SKM-1 treated with dmso at 0.1 percent for 144 hours (cell line): ENCODE data around the gene SLC38A9.
"Not testable (repeated sequence)": the region's sequence is repeated elsewhere in the genome, so short reads cannot be mapped to it uniquely, and the experiment has no call there.

Experiments used
- DNase-seq: peaks from one replicate; lab custom pipeline; 2025; ENCODE audit not compliant: unreplicated experiment; lab: John Stamatoyannopoulos, UW

The SLC38A9 gene

GRCh38 chr5:55712023-55712859, at the start of gene SLC38A9:
TSS of gene SLC38A9 (minus strand) at chr5:55712324. CDS start at chr5:55697958, 14,366 bp downstream.
- peak; percentile 96 for DNase-seq

GRCh38 chr5:55761721-55762120, 49.6 kb upstream of the SLC38A9 start:
- DNase-seq = not testable (repeated sequence)

DNA sequence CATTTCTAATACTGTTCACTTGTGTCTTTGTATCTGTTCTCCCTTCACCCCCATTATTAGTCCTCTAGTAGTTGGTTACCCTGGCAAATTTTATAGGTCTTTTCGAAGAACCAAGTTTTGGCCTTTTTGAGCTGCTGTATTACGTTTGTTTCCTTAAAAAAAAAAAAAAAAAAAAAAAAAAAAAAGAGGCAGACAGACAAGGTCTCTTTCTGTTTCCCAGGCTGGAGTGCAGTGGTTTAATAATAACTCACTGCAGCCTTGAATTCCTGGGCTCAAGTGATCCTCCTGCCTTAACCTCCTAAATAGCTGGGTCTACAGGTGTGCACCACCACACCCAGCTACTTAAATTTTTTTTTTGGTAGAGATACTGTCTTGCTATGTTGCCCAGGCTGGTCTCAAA, 46.6 kb upstream of the SLC38A9 start:
- DNase-seq = no peak

DNA sequence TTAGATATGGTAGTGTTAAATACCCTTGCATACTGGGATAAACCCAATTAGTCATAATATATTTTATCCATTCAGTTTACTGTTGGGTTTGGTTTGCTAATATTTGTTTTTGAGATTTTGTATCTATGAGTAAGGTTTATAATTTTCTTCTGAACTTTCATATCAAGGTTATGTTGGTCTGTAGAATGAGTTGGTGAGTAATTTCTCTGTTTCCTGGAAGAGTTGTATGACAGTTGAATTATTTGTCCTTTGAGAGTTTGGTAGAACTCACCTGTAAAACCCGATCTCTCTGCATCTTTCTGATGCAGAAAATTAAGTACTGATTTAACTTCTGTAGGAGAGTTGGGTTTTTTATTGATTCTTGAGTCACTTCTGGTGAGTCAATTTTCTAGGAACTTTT, 46.1 kb upstream of the SLC38A9 start:
- DNase-seq = no peak

- DNase-seq = no peak
Measured at GRCh38 chr5:55750499-55750898, 38.4 kb upstream of the SLC38A9 start.

DNA sequence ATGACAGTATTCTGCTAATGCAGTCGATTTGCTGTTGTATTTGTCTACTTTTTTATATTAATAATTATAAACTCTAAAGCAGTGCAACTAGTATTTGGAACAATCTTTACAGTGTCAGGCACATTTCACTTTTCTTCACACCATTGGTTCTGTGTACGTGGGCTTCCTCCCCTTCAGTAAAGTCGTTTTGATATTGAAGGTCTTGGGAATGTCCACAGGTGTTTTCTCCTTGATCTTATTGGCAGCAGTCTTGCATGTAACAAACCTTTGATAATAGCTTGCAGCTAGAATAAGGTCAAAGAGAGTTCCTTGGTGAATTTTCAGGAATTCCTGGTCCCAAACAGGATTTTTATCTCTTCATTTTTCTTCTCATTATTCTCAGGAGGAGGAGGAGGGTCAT, 37.9 kb upstream of the SLC38A9 start:
- no peak for DNase-seq

- no peak for DNase-seq
Measured at GRCh38 chr5:55749387-55749786, 37.3 kb upstream of the SLC38A9 start.

DNA sequence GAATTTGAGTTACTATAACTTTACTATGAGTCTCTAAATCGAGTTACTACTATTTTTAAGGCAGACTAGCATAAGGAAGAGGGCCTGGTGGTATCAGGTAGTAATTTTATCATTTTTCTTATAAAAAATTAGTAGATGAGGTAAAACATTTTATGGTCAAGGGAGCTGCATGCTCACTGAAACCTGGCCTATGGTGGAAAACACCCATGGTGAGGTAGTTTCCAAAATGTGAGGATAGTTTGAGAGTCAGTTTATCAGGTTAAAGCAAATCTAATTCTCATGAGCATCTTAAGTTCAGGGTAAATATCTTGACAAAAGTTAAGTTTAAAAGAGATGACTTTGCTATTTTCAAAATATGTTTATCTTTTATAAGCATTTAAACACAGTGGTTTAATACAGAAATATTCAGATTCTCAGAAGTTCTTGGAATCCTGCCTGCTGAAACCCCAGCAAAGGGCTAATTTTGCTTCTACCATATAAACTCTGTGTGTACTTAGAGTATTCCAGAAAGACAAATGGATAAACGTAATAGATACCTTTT, 35.7 kb upstream of the SLC38A9 start:
- no peak for DNase-seq

GRCh38 chr5:55742778-55743177, 30.7 kb upstream of the SLC38A9 start:
- DNase-seq = no peak

- DNase-seq = no peak
Measured at GRCh38 chr5:55737793-55738192, 25.7 kb upstream of the SLC38A9 start, which contains the start of gene DDX4. TSS of gene DDX4 (plus strand) at chr5:55738061. CDS start at chr5:55738964, 903 bp downstream.

- no peak for DNase-seq
Measured at GRCh38 chr5:55734658-55735057, 22.5 kb upstream of the SLC38A9 start.

DNA sequence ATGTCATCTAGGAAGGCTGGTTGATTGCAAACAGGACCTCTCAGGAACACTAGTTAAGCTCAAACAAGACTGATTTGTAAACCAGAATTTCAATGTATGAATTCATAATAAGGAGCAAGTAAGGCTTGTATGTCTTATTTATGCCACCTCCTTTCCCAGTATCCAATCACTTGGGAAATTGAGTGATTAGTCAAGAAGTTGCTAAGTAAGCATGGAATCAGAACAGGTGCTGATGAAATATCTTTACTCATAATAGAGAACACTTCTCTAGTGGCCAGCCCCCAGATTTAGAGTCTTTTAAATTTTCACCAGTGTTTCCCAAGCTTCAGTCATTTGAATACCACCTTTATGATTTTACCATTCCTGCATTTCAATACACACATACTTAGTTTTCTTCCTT, 20.5 kb upstream of the SLC38A9 start:
- DNase-seq = no peak

DNA sequence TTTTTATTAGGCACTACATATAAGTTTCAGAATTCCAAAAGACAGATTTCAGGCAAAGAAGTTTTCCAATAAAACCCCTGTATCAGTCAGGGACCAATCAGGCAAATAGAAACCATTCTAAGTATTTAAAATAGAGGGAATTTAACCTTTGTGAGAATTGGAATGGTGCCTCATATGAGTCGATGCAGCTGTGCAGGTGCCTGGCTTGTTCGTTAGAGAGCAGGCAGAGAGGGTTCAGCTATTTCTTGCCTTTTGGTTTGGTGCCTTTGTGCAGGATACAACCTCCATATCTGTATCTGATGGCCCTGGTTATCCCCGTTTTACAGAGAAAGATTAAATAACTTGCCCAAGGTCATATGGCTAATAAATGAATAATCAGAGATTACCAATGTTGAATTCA, 19.7 kb upstream of the SLC38A9 start:
- no peak for DNase-seq

- DNase-seq = no peak
Measured at GRCh38 chr5:55724281-55724680, 12.2 kb upstream of the SLC38A9 start.

GRCh38 chr5:55720188-55720703, 8.1 kb upstream of the SLC38A9 start:
- DNase-seq = no peak

DNA sequence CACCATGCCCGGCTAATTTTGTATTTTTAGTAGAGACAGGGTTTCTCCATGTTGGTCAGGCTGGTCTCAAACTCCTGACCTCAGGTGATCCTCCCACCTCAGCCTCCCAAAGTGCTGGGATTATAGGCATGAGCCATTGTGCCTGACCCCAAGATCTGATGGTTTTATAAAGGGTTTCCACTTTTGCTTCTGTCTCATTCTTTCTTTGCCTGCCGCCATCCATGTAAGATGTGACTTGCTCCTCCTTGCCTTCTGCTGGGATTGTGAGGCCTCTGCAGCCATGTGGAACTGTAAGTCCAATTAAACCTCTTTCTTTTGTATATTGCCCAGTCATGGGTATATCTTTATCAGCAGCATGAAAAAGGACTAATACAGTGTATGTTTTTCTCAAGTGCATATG, 6.9 kb upstream of the SLC38A9 start:
- DNase-seq = not testable (repeated sequence)

DNA sequence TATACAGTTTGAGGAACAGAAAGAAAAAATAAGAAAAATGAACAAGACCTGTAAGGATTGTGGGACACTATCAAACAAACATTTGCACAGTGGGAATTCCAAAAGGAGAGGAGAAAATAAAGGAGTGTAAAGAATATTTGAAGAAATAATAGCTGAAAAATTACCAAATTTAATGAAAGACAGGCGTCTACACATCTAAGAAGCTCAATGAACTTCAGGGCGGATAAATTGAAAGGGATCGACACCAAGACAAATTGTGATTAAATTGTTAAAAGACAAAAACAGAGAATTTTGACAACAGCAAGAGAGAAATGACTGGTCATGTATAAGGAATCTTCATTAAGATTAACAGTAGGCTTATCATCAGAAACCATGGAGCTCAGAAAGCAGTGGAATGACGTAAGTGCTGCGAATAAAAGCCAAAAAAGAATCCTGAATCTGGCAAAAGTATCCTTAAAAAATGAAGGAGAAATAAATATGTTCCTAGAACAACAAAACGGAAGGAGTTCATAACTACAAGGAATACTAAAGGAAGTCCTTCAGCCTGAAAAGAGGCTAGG, 3.5 kb upstream of the SLC38A9 start:
- DNase-seq = no peak

DNA sequence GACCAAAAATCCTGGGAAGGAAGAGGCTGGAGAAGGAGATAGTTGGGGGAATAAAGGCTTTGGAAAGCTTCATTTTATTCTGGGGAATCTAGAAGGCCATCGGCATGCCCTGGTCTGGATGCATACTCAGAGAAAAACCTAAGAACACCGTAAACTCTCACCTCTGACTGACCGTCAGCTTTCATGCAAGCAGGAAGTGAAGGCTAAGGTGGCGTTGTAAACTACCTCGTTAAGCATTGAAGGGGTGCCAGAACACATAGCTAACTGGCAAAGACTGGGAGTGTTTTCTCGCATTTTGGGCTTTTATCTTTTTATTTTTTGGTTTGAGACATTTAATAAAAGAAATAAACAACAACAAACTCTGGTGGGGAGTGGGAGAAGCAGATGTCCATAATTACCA, 2.6 kb upstream of the SLC38A9 start:
- DNase-seq = no peak

DNA sequence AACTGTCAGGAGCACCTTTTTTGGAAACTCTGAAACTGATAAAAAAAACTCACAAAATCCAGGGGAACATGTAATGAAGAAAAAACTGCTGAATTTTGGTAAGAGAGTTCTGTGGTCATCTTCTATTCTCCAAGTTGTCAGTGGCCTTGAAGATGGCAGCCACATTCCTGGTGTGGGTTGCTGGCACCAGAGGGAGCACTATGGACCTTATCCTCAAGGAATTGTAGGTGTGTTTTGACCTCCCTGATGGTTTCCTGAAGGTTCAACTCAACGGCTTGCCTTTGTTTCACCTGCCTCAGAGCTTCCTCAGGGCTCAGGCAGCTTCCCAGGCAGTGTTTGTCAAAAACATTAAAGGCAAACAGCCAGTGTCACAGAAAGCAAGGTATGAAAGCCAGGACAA, 2.2 kb upstream of the SLC38A9 start:
- DNase-seq = no peak

- DNase-seq = no peak
Measured at GRCh38 chr5:55713871-55714270, 1.7 kb upstream of the SLC38A9 start.

- no peak for DNase-seq
Measured at GRCh38 chr5:55711507-55712022, 559 bp downstream of the SLC38A9 start.

- no peak for DNase-seq
Measured at GRCh38 chr5:55708732-55709131, 3.4 kb downstream of the SLC38A9 start.
